D721Med (cell line): Measurements from ENCODE around the gene ARHGAP6.

Source experiments
- DNase-seq: peaks from one replicate; pipeline ENCODE4 v3.0.0; 2011; ENCODE audit warnings: low spot score; ENCODE audit not compliant: insufficient read length
- FAIRE-seq: peaks from 2 replicates; lab custom pipeline; 2011; peaks lifted over from hg19 to GRCh38; lab: Jason Lieb, UNC
- TF ChIP-seq, protein P1 (sequence below): IDR thresholded peaks from 2 replicates; pipeline ENCODE4 v1.5.1; 2012; ENCODE audit warnings: mild to moderate bottlenecking, control low read depth; ENCODE audit not compliant: insufficient read depth; ENCODE audit errors: missing control alignments

Gene ARHGAP6

DNA sequence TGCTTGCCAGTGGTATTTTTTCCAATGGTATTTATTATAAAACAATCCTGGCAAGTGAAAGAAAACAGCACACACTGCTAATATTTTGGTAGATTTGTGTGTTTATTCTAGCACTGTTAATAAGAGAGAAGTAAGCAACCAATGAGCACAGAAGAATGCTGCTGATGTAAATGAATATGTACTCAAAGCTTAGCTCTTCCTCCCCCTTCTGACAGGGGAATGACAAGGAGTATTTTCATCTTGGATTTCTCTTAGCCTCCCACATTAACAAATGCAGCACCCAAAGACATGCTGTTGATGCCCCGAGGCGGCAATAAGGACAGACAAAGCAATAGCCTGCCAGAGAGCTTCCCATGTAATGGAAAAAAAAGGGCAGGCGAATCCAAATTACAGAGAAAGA lies 18.6 kb downstream of the ARHGAP6 start:
- no peak for DNase-seq
- TF ChIP-seq, protein P1, sequence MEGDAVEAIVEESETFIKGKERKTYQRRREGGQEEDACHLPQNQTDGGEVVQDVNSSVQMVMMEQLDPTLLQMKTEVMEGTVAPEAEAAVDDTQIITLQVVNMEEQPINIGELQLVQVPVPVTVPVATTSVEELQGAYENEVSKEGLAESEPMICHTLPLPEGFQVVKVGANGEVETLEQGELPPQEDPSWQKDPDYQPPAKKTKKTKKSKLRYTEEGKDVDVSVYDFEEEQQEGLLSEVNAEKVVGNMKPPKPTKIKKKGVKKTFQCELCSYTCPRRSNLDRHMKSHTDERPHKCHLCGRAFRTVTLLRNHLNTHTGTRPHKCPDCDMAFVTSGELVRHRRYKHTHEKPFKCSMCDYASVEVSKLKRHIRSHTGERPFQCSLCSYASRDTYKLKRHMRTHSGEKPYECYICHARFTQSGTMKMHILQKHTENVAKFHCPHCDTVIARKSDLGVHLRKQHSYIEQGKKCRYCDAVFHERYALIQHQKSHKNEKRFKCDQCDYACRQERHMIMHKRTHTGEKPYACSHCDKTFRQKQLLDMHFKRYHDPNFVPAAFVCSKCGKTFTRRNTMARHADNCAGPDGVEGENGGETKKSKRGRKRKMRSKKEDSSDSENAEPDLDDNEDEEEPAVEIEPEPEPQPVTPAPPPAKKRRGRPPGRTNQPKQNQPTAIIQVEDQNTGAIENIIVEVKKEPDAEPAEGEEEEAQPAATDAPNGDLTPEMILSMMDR: no peak
- no peak for FAIRE-seq

GRCh38 chrX:11641349-11642065 lies 24.2 kb downstream of the ARHGAP6 start:
- TF ChIP-seq, protein P1: no peak
- FAIRE-seq: no peak
- DNase-seq: no peak

DNA sequence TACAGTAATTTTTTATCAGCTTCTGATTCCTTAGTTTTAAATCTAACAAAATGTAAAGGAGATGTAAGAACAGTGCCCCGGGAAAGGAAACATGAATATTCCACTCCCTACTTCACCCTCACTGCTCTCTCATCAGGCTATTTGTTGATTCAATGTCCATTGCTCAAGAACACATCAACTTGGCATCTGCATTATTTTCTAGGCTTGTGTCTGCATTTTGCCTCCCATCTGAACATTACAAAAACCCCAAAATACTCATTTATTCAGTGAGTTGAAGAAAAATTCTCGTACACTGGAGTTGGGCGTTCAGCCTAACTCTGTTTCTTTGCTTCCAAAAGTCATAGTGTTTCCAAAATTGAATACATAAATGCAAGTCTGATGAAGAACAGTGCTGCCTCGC lies 25.6 kb downstream of the ARHGAP6 start:
- FAIRE-seq (no peak), DNase-seq (no peak)
- TF ChIP-seq, protein P1: no peak

- FAIRE-seq (no peak), DNase-seq (no peak)
- TF ChIP-seq, protein P1: no peak
Measured at GRCh38 chrX:11632732-11633131, 33.0 kb downstream of the ARHGAP6 start.

DNA sequence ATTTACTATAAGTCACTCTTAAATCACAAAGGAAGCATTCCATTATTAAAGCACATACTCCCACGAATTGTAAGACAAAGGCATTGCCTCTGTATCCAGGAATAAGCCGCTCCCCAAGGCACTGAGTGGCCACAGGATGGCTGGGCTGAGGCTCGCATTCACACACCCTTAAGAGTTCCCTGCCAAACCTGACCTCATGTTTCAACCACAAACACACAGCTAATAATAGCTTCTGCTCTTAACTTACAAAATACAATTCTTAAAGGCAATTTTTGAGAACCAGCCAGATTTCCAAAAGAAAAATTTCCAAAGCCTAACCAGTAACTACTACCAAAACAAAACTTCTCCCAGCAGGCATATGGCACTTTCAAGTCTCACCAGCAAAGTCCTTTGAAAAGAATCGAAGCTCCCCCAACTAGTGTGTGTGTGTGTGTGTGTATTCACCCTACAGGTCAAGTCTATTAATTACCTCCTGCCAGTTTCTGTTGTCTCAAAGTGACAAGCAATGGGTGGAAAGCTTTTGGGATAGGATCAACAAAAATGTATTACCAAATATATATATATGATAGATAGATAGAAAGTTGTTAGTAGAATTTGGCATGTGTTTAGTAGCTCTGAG lies 36.0 kb downstream of the ARHGAP6 start:
- no peak for FAIRE-seq

DNA sequence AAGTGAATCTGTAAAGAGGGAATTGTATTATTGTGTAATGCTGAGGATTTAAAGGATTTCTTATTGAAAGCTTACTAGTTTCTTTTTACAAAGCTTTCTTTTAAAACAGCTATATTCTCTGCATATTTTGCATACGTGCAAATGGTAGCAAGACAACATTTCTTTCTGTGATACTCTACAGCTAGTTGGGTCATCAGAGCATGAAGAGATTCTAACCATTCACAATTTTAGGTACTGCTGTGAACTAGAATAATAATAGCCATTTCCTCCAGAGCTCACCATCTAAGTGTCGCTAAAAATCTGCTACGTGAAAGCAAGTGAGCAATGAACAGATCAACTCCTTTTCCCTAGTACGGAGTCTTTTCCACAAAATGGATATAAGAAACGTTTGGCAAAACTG lies 37.3 kb downstream of the ARHGAP6 start:
- TF ChIP-seq, protein P1: no peak
- DNase-seq (no peak), FAIRE-seq (no peak)

More for the DNA sequence above, 36.0 kb downstream of the ARHGAP6 start:
- DNase-seq: no peak
- TF ChIP-seq, protein P1: no peak

- FAIRE-seq (no peak), DNase-seq (no peak)
- TF ChIP-seq, protein P1: no peak
Measured at GRCh38 chrX:11626351-11626750, 39.4 kb downstream of the ARHGAP6 start.
